HepG2 (cell line): ENCODE data around the gene TMEM220.

Experiments used
- ATF2 ChIP-seq: sonication (generic); formaldehyde crosslinking; IDR thresholded peaks from 2 replicates; pipeline ENCODE4 v1.4.0; 2020; ENCODE audit warnings: missing genetic modification reagents
- BRD4 ChIP-seq: sonication (generic); formaldehyde crosslinking; IDR thresholded peaks from 2 replicates; pipeline ENCODE4 v1.4.0; 2020; ENCODE audit warnings: missing genetic modification reagents
- CTCF ChIP-seq: sonication (generic); formaldehyde crosslinking; IDR thresholded peaks from 2 replicates; pipeline ENCODE4 v1.5.0; 2020; ENCODE audit warnings: mild to moderate bottlenecking, missing genetic modification reagents, moderate library complexity
- HCFC1 ChIP-seq: fragments of 150-350 bp; IDR thresholded peaks from 2 replicates; pipeline ENCODE4 v1.6.1; 2014; ENCODE audit warnings: low read depth, low read length
- KLF13 ChIP-seq: sonication (generic); formaldehyde crosslinking; IDR thresholded peaks from 2 replicates; pipeline ENCODE4 v1.4.0; 2020; ENCODE audit warnings: mild to moderate bottlenecking, missing genetic modification reagents
- MNT ChIP-seq: fragments of 450-650 bp; IDR thresholded peaks from 2 replicates; pipeline ENCODE4 v1.6.1; 2016
- NCOA2 ChIP-seq: sonication (generic); formaldehyde crosslinking; IDR thresholded peaks from 2 replicates; pipeline ENCODE4 v1.8.0; 2022; ENCODE audit warnings: inconsistent platforms
- POLR2A ChIP-seq, 2 experiments: IDR thresholded peaks; 2 replicates each; pipeline ENCODE4 v1.6.1; 2011; ENCODE audit warnings: low read depth in 2 of 2, low read length in 2 of 2, mild to moderate bottlenecking in 1 of 2, moderate library complexity in 1 of 2; ENCODE audit not compliant: insufficient read depth in 1 of 2
- TBX3 ChIP-seq: fragments of 450-650 bp; IDR thresholded peaks from 2 replicates; pipeline ENCODE4 v1.6.1; 2017; ENCODE audit warnings: antibody characterized with exemption, mild to moderate bottlenecking, inconsistent platforms, borderline replicate concordance
- ZNF382 ChIP-seq: sonication (generic); formaldehyde crosslinking; IDR thresholded peaks from 2 replicates; pipeline ENCODE4 v1.5.0; 2020; ENCODE audit warnings: missing genetic modification reagents, mild to moderate bottlenecking, borderline replicate concordance
- ZNF530 ChIP-seq: sonication (generic); formaldehyde crosslinking; IDR thresholded peaks from 2 replicates; pipeline ENCODE4 v1.5.0; 2020; ENCODE audit warnings: low read depth, mild to moderate bottlenecking, missing genetic modification reagents
- ZNF670 ChIP-seq: sonication (generic); formaldehyde crosslinking; IDR thresholded peaks from 2 replicates; pipeline ENCODE4 v1.8.0; 2022; ENCODE audit warnings: mild to moderate bottlenecking, missing genetic modification reagents, borderline replicate concordance

- TF ChIP-seq POLR2A (IDR thresholded peaks at IDR 0.05; ENCODE audit: insufficient read depth in 1 of 2, low read depth in 2 of 2, low read length in 2 of 2) = no peak
- no peak for TF ChIP-seq ZNF382 (CRISPR knock-in tag)
- TF ChIP-seq KLF13 (CRISPR knock-in tag) = no peak
- no peak for TF ChIP-seq HCFC1
- TF ChIP-seq ZNF670 = no peak
- TF ChIP-seq TBX3 = no peak
- TF ChIP-seq ZNF530 (CRISPR knock-in tag) = no peak
- no peak for TF ChIP-seq CTCF (CRISPR knock-in tag)
- no peak for TF ChIP-seq NCOA2
- TF ChIP-seq BRD4 (CRISPR knock-in tag) = no peak
- TF ChIP-seq MNT = no peak
- no peak for TF ChIP-seq ATF2 (CRISPR knock-in tag)
Observed at GRCh38 chr17:10745231-10745630, 15.4 kb upstream of the TMEM220 start.
